Progenitor cell of endocrine pancreas (in vitro differentiated cells): ENCODE measurements around the gene UBTD1. TPM values are rescaled to one million over a fixed set of nuclear protein-coding genes. Genes with fewer than 3 reads are reported as not detected.
A peak's percentile ranks its signal among the peaks of the same experiment; 100 is the strongest.
"Not testable (repeated sequence)": the region's sequence is repeated elsewhere in the genome, so short reads cannot be mapped to it uniquely, and the experiment has no call there.

Source experiments
- DNase-seq: peaks from one replicate; pipeline ENCODE4 v3.0.0; 2021; ENCODE audit warnings: low spot score; ENCODE audit not compliant: unreplicated experiment
- H3K27ac Mint-ChIP-seq: 2 replicates; pipeline ENCODE4 v1.8.0; 2021; ENCODE audit warnings: mild to moderate bottlenecking, moderate library complexity, mixed read lengths
- H3K27me3 Mint-ChIP-seq: 2 replicates; pipeline ENCODE4 v1.8.0; 2021; ENCODE audit warnings: mixed read lengths
- H3K36me3 Mint-ChIP-seq: 2 replicates; pipeline ENCODE4 v1.8.0; 2022; ENCODE audit warnings: mixed read lengths; ENCODE audit not compliant: insufficient read depth
- H3K4me1 Mint-ChIP-seq: 2 replicates; pipeline ENCODE4 v1.8.0; 2021; ENCODE audit warnings: low read depth, mixed read lengths
- H3K4me3 Mint-ChIP-seq: 2 replicates; pipeline ENCODE4 v1.8.0; 2021; ENCODE audit warnings: low read depth, mild to moderate bottlenecking, moderate library complexity, mixed read lengths
- H3K9me3 Mint-ChIP-seq: 2 replicates; pipeline ENCODE4 v1.8.0; 2021; ENCODE audit warnings: low read depth, mixed read lengths
- CTCF ChIP-seq: fragments of 200-600 bp; sonication (generic); IDR thresholded peaks from one replicate; pipeline ENCODE4 v1.5.0; 2021; ENCODE audit warnings: antibody characterized with exemption, mild to moderate bottlenecking; ENCODE audit not compliant: unreplicated experiment
- total RNA-seq: library from RNA; stranded (reverse); gene quantifications from 2 replicates; pipeline ENCODE4 v1.2.1, GENCODE V29; 2021

The UBTD1 gene
- total RNA-seq, 1 donor from 2014 or later, result 9.0 TPM

- no peak for TF ChIP-seq CTCF
- DNase-seq, result no peak
- Mint-ChIP-seq H3K36me3 (peaks cover 18% of the 10 kb centered on the region), H3K9me3 (no peaks in the 10 kb centered on the region), H3K27me3 (no peaks in the 10 kb centered on the region), H3K27ac (no peak overlapping the region), H3K4me1 (no peaks in the 10 kb centered on the region), H3K4me3 (no peak overlapping the region)
These were observed 23.8 kb upstream of the UBTD1 start for GRCh38 chr10:97474918-97475317.

GRCh38 chr10:97475936-97476594, 22.7 kb upstream of the UBTD1 start:
- no peak for TF ChIP-seq CTCF
- H3K9me3 Mint-ChIP-seq, result no peaks in the 10 kb centered on the region
- no peaks in the 10 kb centered on the region for H3K4me1 Mint-ChIP-seq
- no peaks in the 10 kb centered on the region for H3K27me3 Mint-ChIP-seq
- DNase-seq, result no peak
- no peak overlapping the region for H3K27ac Mint-ChIP-seq
- peaks cover 17% of the 10 kb centered on the region for H3K36me3 Mint-ChIP-seq
- H3K4me3 Mint-ChIP-seq, result no peak overlapping the region

- not testable (repeated sequence) for H3K27me3 Mint-ChIP-seq, H3K4me3 Mint-ChIP-seq, H3K9me3 Mint-ChIP-seq, DNase-seq, H3K4me1 Mint-ChIP-seq
- peak overlapping the region; percentile 69 for H3K27ac Mint-ChIP-seq
- peaks cover 13% of the 10 kb centered on the region for H3K36me3 Mint-ChIP-seq
These were observed 19.3 kb upstream of the UBTD1 start for GRCh38 chr10:97479410-97479809.

GRCh38 chr10:97479939-97480338, 18.8 kb upstream of the UBTD1 start:
- peaks cover 11% of the 10 kb centered on the region for H3K36me3 Mint-ChIP-seq
- H3K4me1 Mint-ChIP-seq, result no peaks in the 10 kb centered on the region
- no peak for TF ChIP-seq CTCF
- no peaks in the 10 kb centered on the region for H3K9me3 Mint-ChIP-seq
- H3K27ac Mint-ChIP-seq, result no peak overlapping the region
- no peak for DNase-seq
- H3K27me3 Mint-ChIP-seq, result no peaks in the 10 kb centered on the region
- H3K4me3 Mint-ChIP-seq, result no peak overlapping the region

GRCh38 chr10:97481071-97481470, 17.7 kb upstream of the UBTD1 start:
- no peak for DNase-seq
- no peak overlapping the region for H3K27ac Mint-ChIP-seq
- peaks cover 5% of the 10 kb centered on the region for H3K36me3 Mint-ChIP-seq
- no peaks in the 10 kb centered on the region for H3K9me3 Mint-ChIP-seq
- no peaks in the 10 kb centered on the region for H3K27me3 Mint-ChIP-seq
- TF ChIP-seq CTCF, result no peak
- no peak overlapping the region for H3K4me3 Mint-ChIP-seq
- peaks cover 5% of the 10 kb centered on the region for H3K4me1 Mint-ChIP-seq

GRCh38 chr10:97482381-97482780, 16.3 kb upstream of the UBTD1 start:
- no peak for TF ChIP-seq CTCF
- Mint-ChIP-seq H3K36me3 (peaks cover 5% of the 10 kb centered on the region), H3K27me3 (no peaks in the 10 kb centered on the region), H3K4me1 (peaks cover 5% of the 10 kb centered on the region), H3K27ac (no peak overlapping the region), H3K9me3 (no peaks in the 10 kb centered on the region), H3K4me3 (no peak overlapping the region)
- no peak for DNase-seq
